CD14-positive monocyte (primary cell): ENCODE data around the gene C20orf204. TPM values are rescaled to one million over a fixed set of nuclear protein-coding genes. Genes with fewer than 3 reads are reported as not detected.

Source experiments
- DNase-seq, 3 donors: peaks; one replicate each; pipeline ENCODE4 v3.0.0-alpha.2; 2011 to 2022
- H2AFZ ChIP-seq: 2 replicates; pipeline ENCODE4 v1.6.0; 2012; ENCODE audit warnings: mild to moderate bottlenecking, low read depth, low read length, inconsistent platforms; ENCODE audit not compliant: insufficient read depth, poor library complexity, severe bottlenecking
- H3K27ac ChIP-seq, 2 donors: 1 replicate in 1 of 2; 2 replicates in 1 of 2; pipeline ENCODE4 v1.5.1; 2012 to 2013; ENCODE audit warnings: low read length in 2 of 2, control low read depth in 1 of 2, inconsistent platforms in 1 of 2, low read depth in 1 of 2, mild to moderate bottlenecking in 1 of 2
- H3K27me3 ChIP-seq, 2 donors: one replicate each; pipeline versions ENCODE4 v1.6.0 to v1.6.1; 2011 to 2013; ENCODE audit warnings: low read length in 2 of 2; ENCODE audit not compliant: control insufficient read depth in 2 of 2, insufficient read depth in 2 of 2
- H3K36me3 ChIP-seq, 2 donors: replicated peaks in 1 of 2; 1 replicate in 1 of 2; 2 replicates in 1 of 2; pipeline versions ENCODE4 v1.5.1 to v1.6.1; 2012 to 2013; ENCODE audit warnings: low read length in 2 of 2, control low read depth in 1 of 2, inconsistent platforms in 1 of 2, mild to moderate bottlenecking in 1 of 2; ENCODE audit not compliant: insufficient read depth in 2 of 2, control insufficient read depth in 1 of 2
- H3K4me1 ChIP-seq, 2 donors: 1 replicate in 1 of 2; 2 replicates in 1 of 2; pipeline versions ENCODE4 v1.5.1 to v1.6.1; 2012 to 2013; ENCODE audit warnings: low read length in 2 of 2, control low read depth in 1 of 2, inconsistent platforms in 1 of 2, mild to moderate bottlenecking in 1 of 2, moderate library complexity in 1 of 2; ENCODE audit not compliant: insufficient read depth in 2 of 2, control insufficient read depth in 1 of 2
- H3K4me2 ChIP-seq: replicated peaks from 2 replicates; pipeline ENCODE3; 2012; ENCODE audit warnings: low read length, moderate library complexity, mild to moderate bottlenecking; ENCODE audit not compliant: poor library complexity, severe bottlenecking; ENCODE audit errors: extremely low read depth
- H3K4me3 ChIP-seq, 3 experiments: fragments of 200-600 bp in 1 of 3; sonication (generic) in 1 of 3; replicated peaks in 1 of 3; 1 replicate in 2 of 3; 2 replicates in 1 of 3; pipeline ENCODE4 v1.5.1; 2011 to 2013; ENCODE audit warnings: low read length in 3 of 3, mild to moderate bottlenecking in 3 of 3, control low read depth in 2 of 3, low read depth in 2 of 3, inconsistent platforms in 1 of 3, moderate library complexity in 1 of 3
- H3K79me2 ChIP-seq: 2 replicates; pipeline ENCODE4 v1.6.0; 2012; ENCODE audit warnings: mild to moderate bottlenecking, control low read depth, inconsistent platforms, low read length, moderate library complexity; ENCODE audit not compliant: insufficient read depth
- H3K9ac ChIP-seq: 2 replicates; pipeline ENCODE4 v1.6.0; 2017; ENCODE audit warnings: low read length, mild to moderate bottlenecking; ENCODE audit not compliant: insufficient read depth, poor library complexity, severe bottlenecking
- H3K9me3 ChIP-seq, 2 donors: replicated peaks in 1 of 2; 1 replicate in 1 of 2; 2 replicates in 1 of 2; pipeline versions ENCODE4 v1.5.1 to v1.6.1; 2012 to 2013; ENCODE audit warnings: low read length in 2 of 2, control low read depth in 1 of 2; ENCODE audit not compliant: control insufficient read depth in 1 of 2, insufficient read depth in 1 of 2
- H4K20me1 ChIP-seq: 2 replicates; pipeline ENCODE4 v1.6.0; 2012; ENCODE audit warnings: mild to moderate bottlenecking, low read length, control low read depth, moderate library complexity; ENCODE audit not compliant: insufficient read depth
- H3K27ac Mint-ChIP-seq, 7 donors: one replicate each; pipeline ENCODE4 v1.8.0; 2020; ENCODE audit warnings: mild to moderate bottlenecking in 7 of 7, mixed read lengths in 7 of 7, moderate library complexity in 6 of 7, inconsistent platforms in 2 of 7
- H3K27me3 Mint-ChIP-seq, 3 donors: one replicate each; pipeline ENCODE4 v1.8.0; 2021 to 2022; ENCODE audit warnings: low read depth in 3 of 3, mild to moderate bottlenecking in 3 of 3, mixed read lengths in 3 of 3, moderate library complexity in 3 of 3, inconsistent platforms in 1 of 3
- H3K36me3 Mint-ChIP-seq, 2 donors: one replicate each; pipeline ENCODE4 v1.8.0; 2020; ENCODE audit warnings: mixed read lengths in 2 of 2, inconsistent platforms in 1 of 2, mild to moderate bottlenecking in 1 of 2
- H3K4me1 Mint-ChIP-seq: one replicate; pipeline ENCODE4 v1.8.0; 2020; ENCODE audit warnings: mild to moderate bottlenecking, mixed read lengths
- H3K4me3 Mint-ChIP-seq, 2 donors: one replicate each; pipeline ENCODE4 v1.8.0; 2020; ENCODE audit warnings: mild to moderate bottlenecking in 2 of 2, mixed read lengths in 2 of 2, moderate library complexity in 1 of 2
- H3K9me3 Mint-ChIP-seq, 7 donors: one replicate each; pipeline ENCODE4 v1.8.0; 2020 to 2022; ENCODE audit warnings: mixed read lengths in 7 of 7, mild to moderate bottlenecking in 6 of 7, moderate library complexity in 6 of 7, inconsistent platforms in 2 of 7
- CTCF ChIP-seq: fragments of 200-600 bp; IDR thresholded peaks from one replicate; pipeline ENCODE4 v1.8.0; 2022; ENCODE audit warnings: antibody characterized with exemption, mild to moderate bottlenecking
- WGBS: methylation state at CpG from one replicate; pipeline ENCODE4 v1.1.5; 2013; ENCODE audit warnings: missing lambda C conversion rate; ENCODE audit not compliant: insufficient coverage; 5-methylcytosine and 5-hydroxymethylcytosine counted together
- intact Hi-C, 2 donors: fragments of 100-400 bp; cut with micrococcal nuclease; formaldehyde crosslinking; loops; one replicate each; pipeline versions ENCODE4 v1.15.0 to v1.15.1; 2023
- polyA plus RNA-seq, 3 donors: library from polyadenylated mRNA; depleted of rRNA in 1 of 3; unstranded in 2 of 3; stranded (reverse) in 1 of 3; fragments of 300-500 nt in 2 of 3; fragments of >200 nt in 1 of 3; fragmentation: Illumina TruSeq in 2 of 3; gene quantifications; 1 replicate in 2 of 3; 2 replicates in 1 of 3; pipeline ENCODE4 v1.2.3, GENCODE V29; 2012 to 2021

C20orf204 gene
- polyA plus RNA-seq, 3 donors: 0.20 TPM; not detected in 2

DNA sequence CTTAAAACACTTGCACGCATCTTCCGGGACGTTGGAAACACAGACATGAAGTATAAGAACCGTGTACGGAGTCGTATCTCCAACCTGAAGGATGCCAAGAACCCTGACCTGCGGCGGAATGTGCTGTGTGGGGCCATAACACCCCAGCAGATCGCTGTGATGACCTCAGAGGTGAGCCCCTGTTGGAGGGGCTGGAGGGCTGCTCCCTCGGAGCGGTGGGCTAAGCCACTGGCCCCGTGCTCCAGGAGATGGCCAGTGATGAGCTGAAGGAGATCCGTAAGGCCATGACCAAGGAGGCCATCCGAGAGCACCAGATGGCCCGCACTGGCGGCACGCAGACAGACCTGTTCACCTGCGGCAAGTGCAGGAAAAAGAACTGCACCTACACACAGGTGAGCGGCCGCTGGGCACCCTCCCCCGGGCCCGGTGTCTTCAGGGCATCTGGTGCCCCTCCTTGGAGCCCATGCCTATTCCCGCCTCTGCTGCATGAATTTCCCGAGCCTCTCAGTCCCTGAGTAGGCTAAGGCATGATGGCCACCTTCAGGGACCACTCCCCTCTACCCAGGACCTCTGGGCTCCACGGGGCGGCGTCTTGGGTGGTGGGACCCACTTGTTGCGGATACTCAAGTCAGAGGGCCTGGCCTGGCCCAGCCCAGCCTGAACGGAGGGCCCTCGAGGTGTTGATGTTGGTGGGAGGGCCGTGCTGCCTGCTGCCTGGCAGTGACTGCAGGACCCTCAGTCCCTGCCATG is 34.4 kb downstream of the C20orf204 start:
- intact Hi-C loops: no loop called here
- Mint-ChIP-seq H3K27me3 (peaks cover 0 to 11% (median 5%) of the 10 kb centered on the region in 3 donors), H3K4me1 (peaks cover 35% of the 10 kb centered on the region), H3K9me3 (peaks cover 0 to 2% (median 0%) of the 10 kb centered on the region in 7 donors), H3K4me3 (no peak overlapping the region), H3K36me3 (peaks cover 25 to 36% of the 10 kb centered on the region in 2 donors), H3K27ac (peak overlapping the region in 1 of 7 donors; percentile 30)
- Histone ChIP-seq H3K79me2 (peaks cover 20% of the 10 kb centered on the region), H3K4me2 (no peak overlapping the region), H2AFZ (no peak overlapping the region), H3K36me3 (peaks cover 34 to 37% of the 10 kb centered on the region in 2 donors), H3K27ac (no peak overlapping the region), H3K9ac (no peak overlapping the region), H3K27me3 (no peaks in the 10 kb centered on the region), H3K4me3 (no peak overlapping the region), H4K20me1 (peaks cover 76% of the 10 kb centered on the region), H3K9me3 (no peaks in the 10 kb centered on the region), H3K4me1 (peaks cover 18 to 40% of the 10 kb centered on the region in 2 donors)
- WGBS: 97% methylated on average over 26 of the region's 31 CpGs
- TF ChIP-seq CTCF: no peak
- no peak for DNase-seq

- Histone ChIP-seq H2AFZ (no peak overlapping the region), H3K4me3 (no peak overlapping the region), H3K4me2 (no peak overlapping the region), H3K27ac (peak overlapping the region in 1 of 2 donors; percentile 36), H3K4me1 (peaks cover 18 to 40% of the 10 kb centered on the region in 2 donors), H3K27me3 (no peaks in the 10 kb centered on the region), H4K20me1 (peaks cover 88% of the 10 kb centered on the region), H3K9me3 (no peaks in the 10 kb centered on the region), H3K36me3 (peaks cover 43 to 46% of the 10 kb centered on the region in 2 donors), H3K9ac (no peak overlapping the region), H3K79me2 (peaks cover 32% of the 10 kb centered on the region)
- Mint-ChIP-seq H3K27ac (peak overlapping the region in 4 of 7 donors; percentile 24 to 81 (median 54)), H3K27me3 (peaks cover 0 to 8% (median 2%) of the 10 kb centered on the region in 3 donors), H3K36me3 (peaks cover 32 to 48% of the 10 kb centered on the region in 2 donors), H3K9me3 (peaks cover 0 to 2% (median 0%) of the 10 kb centered on the region in 7 donors), H3K4me1 (peaks cover 37% of the 10 kb centered on the region), H3K4me3 (no peak overlapping the region)
- no peak for DNase-seq
- WGBS: 85% methylated on average over 22 of the region's 30 CpGs
- intact Hi-C loops: no loop called here
- no peak for TF ChIP-seq CTCF
Measured at GRCh38 chr20:64071341-64072332, 35.7 kb downstream of the C20orf204 start.
